ENCODE data around the gene GLS. TPM values are rescaled to one million over a fixed set of nuclear protein-coding genes. Genes with fewer than 3 reads are reported as not detected.
A peak's percentile ranks its signal among the peaks of the same experiment; 100 is the strongest.
"Not testable (repeated sequence)": the region's sequence is repeated elsewhere in the genome, so short reads cannot be mapped to it uniquely, and the experiment has no call there.

The GLS gene
- total RNA-seq, 1 donor from 2014 or later: 116 TPM

- Mint-ChIP-seq H3K4me3 (ENCODE audit: low read depth) (peak overlapping the region; percentile 88), H3K27ac (peak overlapping the region; percentile 93), H3K27me3 (no peaks in the 10 kb centered on the region), H3K4me1 (ENCODE audit: low read depth) (peaks cover 27% of the 10 kb centered on the region), H3K36me3 (ENCODE audit: insufficient read depth) (no peaks in the 10 kb centered on the region), H3K9me3 (ENCODE audit: low read depth) (no peaks in the 10 kb centered on the region)
- peak; percentile 38 for DNase-seq (ENCODE audit: low spot score, unreplicated experiment)
- no peak for TF ChIP-seq CTCF (IDR thresholded peaks at IDR 0.05; ENCODE audit: unreplicated experiment)
Observed at GRCh38 chr2:190881598-190882410, 1.2 kb downstream of the GLS start.

- no peak for DNase-seq (ENCODE audit: low spot score, unreplicated experiment)
- Mint-ChIP-seq H3K36me3 (ENCODE audit: insufficient read depth) (no peaks in the 10 kb centered on the region), H3K27me3 (no peaks in the 10 kb centered on the region), H3K4me3 (ENCODE audit: low read depth) (peak overlapping the region; percentile 88), H3K9me3 (ENCODE audit: low read depth) (no peaks in the 10 kb centered on the region), H3K4me1 (ENCODE audit: low read depth) (peaks cover 27% of the 10 kb centered on the region), H3K27ac (peak overlapping the region; percentile 93)
- no peak for TF ChIP-seq CTCF (IDR thresholded peaks at IDR 0.05; ENCODE audit: unreplicated experiment)
Observed at GRCh38 chr2:190882411-190882766, 1.8 kb downstream of the GLS start.

DNA sequence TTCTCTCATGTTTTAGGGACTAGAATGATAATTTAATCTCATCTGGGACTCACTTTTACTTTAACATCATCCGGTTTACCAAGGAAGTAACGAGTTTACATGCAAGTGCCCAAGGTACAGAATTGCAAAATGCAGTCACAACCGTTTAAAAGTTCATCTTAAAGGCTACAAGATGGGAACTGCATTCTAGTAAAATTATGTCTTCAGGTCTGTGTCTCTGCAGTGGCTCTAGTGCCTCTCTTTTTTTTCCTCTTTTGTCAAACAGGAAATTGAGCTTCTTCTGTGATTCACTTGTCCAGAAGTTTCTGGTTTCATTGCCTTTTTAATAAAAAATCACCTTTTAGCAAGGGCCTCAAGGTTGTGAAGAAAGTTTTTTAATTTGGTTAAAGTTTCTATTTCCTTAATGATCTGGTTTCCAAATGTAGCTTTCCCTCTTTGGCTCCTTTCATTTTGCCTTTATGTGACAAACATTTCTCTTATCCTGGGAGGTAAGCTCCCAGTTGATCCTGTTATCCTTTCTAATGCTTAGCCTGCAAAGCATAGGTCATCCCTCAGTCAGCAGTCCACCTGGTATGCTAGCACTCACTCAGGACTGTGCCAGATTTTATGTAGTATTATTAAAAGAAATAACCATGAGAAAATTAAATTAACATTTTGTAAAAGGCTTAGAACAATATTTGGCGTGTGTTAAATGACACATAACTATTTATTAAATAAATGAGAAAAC lies 2.4 kb downstream of the GLS start:
- H3K36me3 Mint-ChIP-seq (ENCODE audit: insufficient read depth): no peaks in the 10 kb centered on the region
- peak overlapping the region; percentile 11 for H3K27ac Mint-ChIP-seq
- DNase-seq (ENCODE audit: low spot score, unreplicated experiment): no peak
- H3K27me3 Mint-ChIP-seq: no peaks in the 10 kb centered on the region
- no peaks in the 10 kb centered on the region for H3K9me3 Mint-ChIP-seq (ENCODE audit: low read depth)
- TF ChIP-seq CTCF (IDR thresholded peaks at IDR 0.05; ENCODE audit: unreplicated experiment): no peak
- H3K4me3 Mint-ChIP-seq (ENCODE audit: low read depth): peak overlapping the region; percentile 88
- peaks cover 27% of the 10 kb centered on the region for H3K4me1 Mint-ChIP-seq (ENCODE audit: low read depth)

DNA sequence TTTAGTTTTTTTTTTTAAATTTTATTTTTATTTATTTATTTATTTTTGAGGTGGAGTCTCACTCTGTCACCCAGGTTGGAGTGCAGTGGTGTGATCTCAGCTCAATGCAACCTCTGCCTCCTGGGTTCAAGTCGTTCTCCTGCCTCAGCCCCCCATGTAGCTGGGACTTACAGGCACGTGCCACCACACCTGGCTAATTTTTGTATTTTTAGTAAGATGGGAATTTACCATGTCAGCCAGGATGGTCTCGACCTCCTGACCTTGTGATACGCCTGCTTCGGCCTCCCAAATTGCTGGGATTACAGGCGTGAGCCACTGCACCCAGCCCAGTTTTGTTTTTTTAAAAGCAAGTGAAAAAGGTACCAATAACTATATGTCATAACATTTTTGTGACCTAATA lies 5.2 kb downstream of the GLS start:
- peaks cover 31% of the 10 kb centered on the region for H3K4me1 Mint-ChIP-seq (ENCODE audit: low read depth)
- not testable (repeated sequence) for H3K9me3 Mint-ChIP-seq (ENCODE audit: low read depth); H3K27me3 Mint-ChIP-seq; H3K27ac Mint-ChIP-seq; H3K4me3 Mint-ChIP-seq (ENCODE audit: low read depth); H3K36me3 Mint-ChIP-seq (ENCODE audit: insufficient read depth); DNase-seq (ENCODE audit: low spot score, unreplicated experiment)

GRCh38 chr2:190887089-190887488 lies 6.5 kb downstream of the GLS start:
- no peak for TF ChIP-seq CTCF (IDR thresholded peaks at IDR 0.05; ENCODE audit: unreplicated experiment)

More at GRCh38 chr2:190887089-190887488, 6.5 kb downstream of the GLS start:
- Mint-ChIP-seq H3K9me3 (ENCODE audit: low read depth) (no peaks in the 10 kb centered on the region), H3K4me3 (ENCODE audit: low read depth) (no peak overlapping the region), H3K4me1 (ENCODE audit: low read depth) (peaks cover 34% of the 10 kb centered on the region), H3K36me3 (ENCODE audit: insufficient read depth) (peaks cover 5% of the 10 kb centered on the region), H3K27me3 (no peaks in the 10 kb centered on the region), H3K27ac (no peak overlapping the region)
- no peak for DNase-seq (ENCODE audit: low spot score, unreplicated experiment)
